ENCODE measurements around the gene TNFRSF1A. TPM values are rescaled to one million over a fixed set of nuclear protein-coding genes. Genes with fewer than 3 reads are reported as not detected.

The TNFRSF1A gene
- total and polyA plus RNA-seq, 9 of the 15 experiments (the other 6 are each of a cell fraction or from before 2014, with no cell fraction given), result 0.76 to 43.5 (median 30.0) TPM

GRCh38 chr12:6323340-6323994 is 18.4 kb downstream of the TNFRSF1A start (continued):
- TF ChIP-seq MYC (IDR thresholded peaks at IDR 0.05; ENCODE audit: low read depth, low read length), result no peak
- no peak for TF ChIP-seq MYC (CRISPR knock-in tag; IDR thresholded peaks at IDR 0.05; ENCODE audit: borderline replicate concordance, low read depth)
- no peak for TF ChIP-seq ZNF75A (CRISPR knock-in tag; IDR thresholded peaks at IDR 0.05)
- no peak for TF ChIP-seq MCM5 (IDR thresholded peaks at IDR 0.05; ENCODE audit: low read depth)
- 0 out of 2 replicates have a peak, but pooled peaks have one; percentile 47 for TF ChIP-seq GATAD2B (IDR thresholded peaks at IDR 0.05; ENCODE audit: borderline replicate concordance)
- TF ChIP-seq SIX5 (IDR thresholded peaks at IDR 0.05; ENCODE audit: borderline replicate concordance in 1 of 2, insufficient read depth in 1 of 2, low read depth in 1 of 2, low read length in 2 of 2), result no peak
- TF ChIP-seq SFPQ (IDR thresholded peaks at IDR 0.05; ENCODE audit: low read depth, low read length), result no peak
- TF ChIP-seq ZNF384 (IDR thresholded peaks at IDR 0.05; ENCODE audit: low read depth, low read length), result no peak
- TF ChIP-seq MLLT1 (IDR thresholded peaks at IDR 0.05), result no peak
- peak; percentile 94 for TF ChIP-seq JUND (IDR thresholded peaks at IDR 0.05; ENCODE audit: borderline replicate concordance, low read depth, low read length)
- peak; percentile 94 for TF ChIP-seq JUND (tag; IDR thresholded peaks at IDR 0.05; ENCODE audit: borderline replicate concordance, low read depth, low read length)
- TF ChIP-seq POU5F1 (IDR thresholded peaks at IDR 0.05; ENCODE audit: borderline replicate concordance, low read depth, low read length, partially characterized antibody), result no peak
- no peak for TF ChIP-seq ZNF436 (CRISPR knock-in tag; IDR thresholded peaks at IDR 0.05)
- no peak for TF ChIP-seq GTF3C2 (IDR thresholded peaks at IDR 0.05; ENCODE audit: borderline replicate concordance, extremely low read depth, insufficient read length)
- TF ChIP-seq ATF3 (IDR thresholded peaks at IDR 0.05), result peak; percentile 97
- no peak; the same call in 1 of the 2 replicates for TF ChIP-seq ATF3 (CRISPR knock-in tag; conservative IDR thresholded peaks at IDR 0.05)
- peak; percentile 83 for TF ChIP-seq JUN (IDR thresholded peaks at IDR 0.05; ENCODE audit: borderline replicate concordance, low read depth, low read length)
- no peak for TF ChIP-seq JUN (CRISPR knock-in tag; IDR thresholded peaks at IDR 0.05; ENCODE audit: borderline replicate concordance)
- TF ChIP-seq KDM1A (IDR thresholded peaks at IDR 0.05), result peak; percentile 33 to 53; a peak in 1 of 4 replicates
- 0 out of 4 replicates have a peak, but pooled peaks have one; percentile 22 to 29 for TF ChIP-seq FOXK2 (conservative IDR thresholded peaks at IDR 0.05 in 1 of 2, IDR thresholded peaks at IDR 0.05 in 1 of 2; ENCODE audit: low read depth in 2 of 2)
- no peak for TF ChIP-seq CBX5 (IDR thresholded peaks at IDR 0.05; ENCODE audit: borderline replicate concordance, low read depth)

All from K562 (cell line).